Transverse colon (tissue), 4 donors: ENCODE results near the gene RAPH1. TPM values are rescaled to one million over a fixed set of nuclear protein-coding genes. Genes with fewer than 3 reads are reported as not detected.

Experiments used
- DNase-seq: peaks from one replicate; pipeline ENCODE4 v3.0.0-alpha.2; 2019
- H3K27ac ChIP-seq, 4 donors: fragments of 200-600 bp; sonication (generic); 2 replicates each; pipeline ENCODE4 v1.5.1; 2016 to 2018; ENCODE audit warnings: inconsistent platforms in 4 of 4
- H3K27me3 ChIP-seq: fragments of 200-600 bp; sonication (generic); 2 replicates; pipeline ENCODE4 v1.5.1; 2017; ENCODE audit warnings: inconsistent platforms
- H3K36me3 ChIP-seq, 4 donors: fragments of 200-600 bp; sonication (generic); 2 replicates each; pipeline ENCODE4 v1.5.1; 2017 to 2019; ENCODE audit warnings: inconsistent platforms in 4 of 4
- H3K4me1 ChIP-seq, 4 donors: fragments of 200-600 bp; sonication (generic); 2 replicates each; pipeline ENCODE4 v1.5.1; 2017 to 2020; ENCODE audit warnings: inconsistent platforms in 4 of 4
- H3K4me3 ChIP-seq, 4 donors: fragments of 200-600 bp; sonication (generic); 1 replicate in 1 of 4; 2 replicates in 3 of 4; pipeline versions ENCODE4 v1.5.1 to v1.6.1; 2017 to 2019; ENCODE audit warnings: inconsistent platforms in 4 of 4
- H3K9me3 ChIP-seq, 2 donors: fragments of 200-600 bp; sonication (generic); 2 replicates each; pipeline ENCODE4 v1.5.1; 2017 to 2019; ENCODE audit warnings: inconsistent platforms in 2 of 2
- EP300 ChIP-seq: sonication (generic); formaldehyde crosslinking; IDR thresholded peaks from one replicate; pipeline ENCODE4 v1.6.1; 2017; ENCODE audit warnings: antibody characterized with exemption, low read depth
- POLR2A ChIP-seq: fragments of 450-650 bp; IDR thresholded peaks from one replicate; pipeline ENCODE4 v1.6.1; 2016; ENCODE audit warnings: antibody characterized with exemption, mild to moderate bottlenecking, moderate library complexity
- POLR2AphosphoS5 ChIP-seq, 3 donors: sonication (generic); formaldehyde crosslinking; IDR thresholded peaks; one replicate each; pipeline ENCODE4 v1.6.1; 2016; ENCODE audit warnings: antibody characterized with exemption in 3 of 3
- WGBS, 2 donors: methylation state at CpG; one replicate each; pipeline ENCODE4 v1.1.5; 2018; ENCODE audit warnings: low coverage in 1 of 2; 5-methylcytosine and 5-hydroxymethylcytosine counted together
- in situ Hi-C, 4 donors: fragments of 200-750 bp; cut with MboI; loops; one replicate each; pipeline versions ENCODE4 v1.15.0 to v1.15.1; 2017; ENCODE audit warnings: low sequenced_read_pairs in 3 of 4, low pct_ligation_motif_present in 1 of 4, low pct_unique_long_range_greater_than_20kb in 1 of 4
- intact Hi-C: fragments of 100-400 bp; cut with DNase I; formaldehyde crosslinking; loops from one replicate; pipeline ENCODE4 v1.15.1; 2023; ENCODE audit warnings: low total_unique reads
- total RNA-seq, 4 donors: library from RNA; depleted of rRNA; stranded (reverse); fragments of >200 nt; gene quantifications; one replicate each; pipeline ENCODE4 v1.1.0, GENCODE V29; 2016
- TF ChIP-seq, protein P1 (sequence below), 5 experiments: fragments of 200-600 bp in 3 of 5; fragments of 450-650 bp in 2 of 5; sonication (generic) in 3 of 5; IDR thresholded peaks; 1 replicate in 2 of 5; 2 replicates in 3 of 5; pipeline ENCODE4 v1.5.1; 2016 to 2017; ENCODE audit warnings: antibody characterized with exemption in 5 of 5, inconsistent platforms in 3 of 5, mild to moderate bottlenecking in 2 of 5, moderate library complexity in 1 of 5

Gene RAPH1
- total RNA-seq, 4 donors from 2014 or later: 36.0 to 160 (median 41.8) TPM

DNA sequence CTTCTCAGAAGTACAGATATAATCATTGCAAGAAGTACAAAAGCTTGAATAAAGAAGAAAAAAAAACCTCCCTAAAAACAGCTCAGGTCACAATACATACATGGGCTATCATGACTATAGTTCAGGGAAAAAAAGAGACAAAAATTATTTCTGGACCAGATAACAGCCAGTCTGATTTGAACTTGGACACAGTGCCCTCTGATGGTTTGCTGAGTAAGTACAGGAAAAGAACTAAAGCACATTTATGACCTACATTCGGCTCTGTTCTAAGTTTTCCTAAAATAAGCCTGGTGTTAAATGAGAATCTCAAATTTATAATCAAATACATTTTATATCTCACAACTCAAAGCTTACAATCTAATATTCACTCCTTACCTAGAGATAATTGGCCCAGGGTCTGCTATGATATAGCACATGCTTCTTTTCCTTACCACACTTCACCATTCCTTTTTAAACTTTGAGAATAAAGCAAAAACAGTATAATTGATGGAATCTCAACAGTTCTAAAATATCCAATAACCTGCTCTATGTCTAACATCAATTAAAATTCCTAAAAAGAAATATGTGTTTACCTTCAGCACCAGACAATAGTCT lies 81.1 kb downstream of the RAPH1 start:
- Histone ChIP-seq H3K4me3 (no peak overlapping the region), H3K27ac (peak overlapping the region in 2 of 4 donors; percentile 29 to 68), H3K36me3 (peaks cover 0 to 22% (median 6%) of the 10 kb centered on the region in 4 donors), H3K4me1 (peaks cover 0 to 36% (median 24%) of the 10 kb centered on the region in 4 donors), H3K27me3 (no peaks in the 10 kb centered on the region), H3K9me3 (no peaks in the 10 kb centered on the region)
- intact Hi-C loops (no loop called here), in situ Hi-C loops (loop anchor here in 1 of 4 donors (25.0 kb wide), 1 partner anchor 217 kb away; the partner anchor contains the start of gene CYP20A1)
- TF ChIP-seq, protein P1, sequence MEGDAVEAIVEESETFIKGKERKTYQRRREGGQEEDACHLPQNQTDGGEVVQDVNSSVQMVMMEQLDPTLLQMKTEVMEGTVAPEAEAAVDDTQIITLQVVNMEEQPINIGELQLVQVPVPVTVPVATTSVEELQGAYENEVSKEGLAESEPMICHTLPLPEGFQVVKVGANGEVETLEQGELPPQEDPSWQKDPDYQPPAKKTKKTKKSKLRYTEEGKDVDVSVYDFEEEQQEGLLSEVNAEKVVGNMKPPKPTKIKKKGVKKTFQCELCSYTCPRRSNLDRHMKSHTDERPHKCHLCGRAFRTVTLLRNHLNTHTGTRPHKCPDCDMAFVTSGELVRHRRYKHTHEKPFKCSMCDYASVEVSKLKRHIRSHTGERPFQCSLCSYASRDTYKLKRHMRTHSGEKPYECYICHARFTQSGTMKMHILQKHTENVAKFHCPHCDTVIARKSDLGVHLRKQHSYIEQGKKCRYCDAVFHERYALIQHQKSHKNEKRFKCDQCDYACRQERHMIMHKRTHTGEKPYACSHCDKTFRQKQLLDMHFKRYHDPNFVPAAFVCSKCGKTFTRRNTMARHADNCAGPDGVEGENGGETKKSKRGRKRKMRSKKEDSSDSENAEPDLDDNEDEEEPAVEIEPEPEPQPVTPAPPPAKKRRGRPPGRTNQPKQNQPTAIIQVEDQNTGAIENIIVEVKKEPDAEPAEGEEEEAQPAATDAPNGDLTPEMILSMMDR (IDR thresholded peaks at IDR 0.05): peak; percentile 59 to 78 (median 67)
- TF ChIP-seq POLR2AphosphoS5 (IDR thresholded peaks at IDR 0.05) (no peak), POLR2A (no peak)
- DNase-seq: no peak
- 0 to 5% methylated on average over 1 of the region's 1 CpG for WGBS, 2 donors

DNA sequence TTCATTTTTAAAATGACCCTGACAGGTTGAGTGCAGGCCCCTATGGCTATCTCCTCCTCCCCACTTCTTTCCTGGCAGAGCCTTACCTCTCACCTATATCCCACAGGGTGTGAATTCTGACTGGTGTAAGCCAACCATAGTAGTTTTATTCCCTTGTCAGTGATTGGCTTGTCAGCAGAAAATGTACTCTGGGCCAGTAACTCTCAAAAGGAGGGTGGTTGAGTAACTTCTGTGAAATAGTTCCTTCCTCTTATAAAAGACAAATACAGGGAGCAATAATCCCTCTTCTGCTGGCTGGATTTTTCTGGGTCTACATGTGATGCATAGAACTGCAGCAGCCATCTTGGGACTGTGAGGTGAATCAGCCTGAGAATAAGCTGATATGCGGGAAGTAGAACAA lies 83.4 kb downstream of the RAPH1 start:
- Histone ChIP-seq H3K27ac (peak overlapping the region in 1 of 4 donors; percentile 32), H3K9me3 (no peaks in the 10 kb centered on the region), H3K4me1 (peaks cover 0 to 36% (median 24%) of the 10 kb centered on the region in 4 donors), H3K27me3 (no peaks in the 10 kb centered on the region), H3K36me3 (peaks cover 0 to 22% (median 4%) of the 10 kb centered on the region in 4 donors), H3K4me3 (no peak overlapping the region)
- no peak for DNase-seq
- in situ Hi-C loops (loop anchor here in 1 of 4 donors (25.0 kb wide), 1 partner anchor 214 kb away; the partner anchor contains the start of gene CYP20A1), intact Hi-C loops (no loop called here)
- 96 to 100% methylated on average over 1 of the region's 1 CpG for WGBS, 2 donors
- TF ChIP-seq POLR2AphosphoS5 (IDR thresholded peaks at IDR 0.05) (no peak), POLR2A (no peak), EP300 (no peak)
- TF ChIP-seq, protein P1 (IDR thresholded peaks at IDR 0.05): no peak

DNA sequence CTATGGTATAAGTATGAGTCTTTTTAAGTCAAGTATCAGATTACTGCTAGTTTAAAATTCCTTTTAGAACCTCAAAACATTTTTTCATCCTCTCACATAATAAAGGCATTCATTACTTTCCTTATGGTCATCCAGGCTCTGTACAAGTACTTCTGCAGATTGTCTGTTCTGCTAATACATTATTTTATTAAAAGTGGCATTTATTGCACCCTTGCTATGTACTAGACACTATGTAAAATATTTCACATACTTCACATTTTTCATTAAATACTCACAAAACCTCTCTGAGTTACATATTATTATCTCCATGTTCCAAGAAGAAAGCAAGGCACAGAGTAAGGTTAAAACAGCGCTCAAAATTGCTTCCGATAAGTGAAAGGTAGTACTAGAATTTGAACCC lies 84.1 kb downstream of the RAPH1 start:
- H3K36me3 ChIP-seq: peaks cover 0 to 23% (median 2%) of the 10 kb centered on the region in 4 donors
- no peak overlapping the region for H3K4me3 ChIP-seq
- DNase-seq: no peak
- intact Hi-C loops: no loop called here
- peak overlapping the region in 1 of 4 donors; percentile 32 for H3K27ac ChIP-seq
- H3K4me1 ChIP-seq: peaks cover 0 to 36% (median 24%) of the 10 kb centered on the region in 4 donors
- no peaks in the 10 kb centered on the region for H3K27me3 ChIP-seq
- in situ Hi-C loops: loop anchor here in 1 of 4 donors (25.0 kb wide), 1 partner anchor 214 kb away; the partner anchor contains the start of gene CYP20A1
- H3K9me3 ChIP-seq: no peaks in the 10 kb centered on the region
- TF ChIP-seq, protein P1 (IDR thresholded peaks at IDR 0.05): no peak
- TF ChIP-seq POLR2AphosphoS5 (IDR thresholded peaks at IDR 0.05) (no peak), POLR2A (no peak), EP300 (no peak)
- 93% methylated on average over 2 of the region's 2 CpGs; no CpG with 5 or more reads in 1 of the 2 donors for WGBS, 2 donors

DNA sequence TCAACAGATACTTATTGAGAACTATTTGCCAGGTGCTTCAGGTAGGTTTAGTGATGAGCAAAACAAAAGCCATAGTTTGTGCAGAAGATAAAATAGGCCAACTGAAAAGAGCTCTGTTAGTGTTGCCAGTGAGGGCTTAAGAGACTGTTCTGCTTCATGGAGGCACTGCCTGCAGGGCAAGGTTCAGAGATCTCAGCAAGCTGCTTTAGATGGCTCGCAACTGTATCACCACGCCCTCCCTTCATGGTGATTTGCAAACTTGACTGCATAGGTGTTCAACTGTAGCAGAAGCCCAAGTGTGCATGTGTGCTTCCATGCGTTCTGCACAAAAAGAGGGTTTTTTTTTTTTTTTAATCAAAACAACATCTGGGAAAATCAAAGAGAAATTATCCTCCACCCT lies 84.5 kb downstream of the RAPH1 start:
- H3K27me3 ChIP-seq: no peaks in the 10 kb centered on the region
- no peak overlapping the region for H3K4me3 ChIP-seq
- H3K27ac ChIP-seq: peak overlapping the region in 1 of 4 donors; percentile 29
- in situ Hi-C loops (loop anchor here in 1 of 4 donors (25.0 kb wide), 1 partner anchor 213 kb away; the partner anchor contains the start of gene CYP20A1), intact Hi-C loops (no loop called here)
- peaks cover 0 to 31% (median 22%) of the 10 kb centered on the region in 4 donors for H3K4me1 ChIP-seq
- H3K36me3 ChIP-seq: peaks cover 0 to 24% (median 2%) of the 10 kb centered on the region in 4 donors
- TF ChIP-seq EP300 (no peak), POLR2AphosphoS5 (IDR thresholded peaks at IDR 0.05) (peak in 1 of 3 donors; percentile 18)
- H3K9me3 ChIP-seq: no peaks in the 10 kb centered on the region
- peak; percentile 54 for DNase-seq
- 62 to 63% methylated on average over 3 of the region's 3 CpGs for WGBS, 2 donors
